HepG2 (cell line): ENCODE measurements around the gene TMEM178A. TPM values are rescaled to one million over a fixed set of nuclear protein-coding genes. Genes with fewer than 3 reads are reported as not detected.

Source experiments
- ATAC-seq: fragments of 200-7000 bp; cut with Tn5 transposase; 3 replicates; pipeline ENCODE4 v1.9.1; 2020; ENCODE audit warnings: mild to moderate bottlenecking, moderate library complexity
- BruUV-seq: library from RNA; stranded (reverse); fragments of 400-500 nt; replicated peaks from 2 replicates; lab custom pipeline; 2021; lab: Mats Ljungman, UMichigan
- CTCF ChIA-PET: fragments of 300-600 bp; formaldehyde crosslinking; extraction: SDS; loops from one replicate; lab custom pipeline; 2021; ENCODE audit warnings: low total read pairs, inconsistent platforms, low intra/inter-chr PET ratio; lab: Yijun Ruan, JAX
- POLR2A ChIA-PET: fragments of 350-600 bp; sonication (Branson Sonifier 250); formaldehyde crosslinking; loops from one replicate; lab custom pipeline; 2020; ENCODE audit warnings: antibody characterized with exemption, inconsistent platforms; lab: Yijun Ruan, JAX
- DNase-seq: peaks from one replicate; pipeline ENCODE4 v3.0.0-alpha.2; 2015; ENCODE audit warnings: low spot score
- FAIRE-seq: peaks from 3 replicates; lab custom pipeline; 2011; peaks lifted over from hg19 to GRCh38; lab: Jason Lieb, UNC
- H2AFZ ChIP-seq: one replicate; pipeline ENCODE4 v1.6.1; 2011; ENCODE audit warnings: low read length, inconsistent platforms
- H3K27ac ChIP-seq: fragments of 300-600 bp; 3 replicates; pipeline ENCODE4 v1.8.0; 2011; ENCODE audit warnings: mixed run types, mild to moderate bottlenecking, mixed read lengths, low read length, inconsistent platforms; ENCODE audit not compliant: insufficient read depth; ENCODE audit errors: extremely low read length
- H3K27me3 ChIP-seq, 2 experiments: fragments of 200-600 bp in 1 of 2; 2 replicates in 1 of 2; 3 replicates in 1 of 2; pipeline versions ENCODE4 v1.6.0 to v1.8.0; 2011; ENCODE audit warnings: low read length in 2 of 2, mild to moderate bottlenecking in 2 of 2, moderate library complexity in 2 of 2, inconsistent platforms in 1 of 2; ENCODE audit not compliant: insufficient read depth in 2 of 2, control insufficient read depth in 1 of 2
- H3K36me3 ChIP-seq, 2 experiments: fragments of 200-600 bp in 1 of 2; replicated peaks in 1 of 2; 2 replicates in 1 of 2; 3 replicates in 1 of 2; pipeline versions ENCODE4 v1.5.1 to v1.8.0; 2011; ENCODE audit warnings: low read length in 2 of 2, inconsistent platforms in 1 of 2; ENCODE audit not compliant: insufficient read depth in 2 of 2, control insufficient read depth in 1 of 2
- H3K4me1 ChIP-seq: 2 replicates; pipeline ENCODE4 v1.5.1; 2012; ENCODE audit warnings: low read length, inconsistent platforms; ENCODE audit not compliant: insufficient read depth
- H3K4me2 ChIP-seq: 2 replicates; pipeline ENCODE4 v1.6.0; 2011; ENCODE audit warnings: low read depth, low read length, inconsistent platforms
- H3K4me3 ChIP-seq, 3 experiments: fragments of 200-600 bp in 1 of 3; sonication (generic), shearing (Covaris generic) in 1 of 3; replicated peaks in 1 of 3; 2 replicates each; pipeline ENCODE4 v1.5.1; 2011 to 2016; ENCODE audit warnings: low read length in 3 of 3, inconsistent platforms in 2 of 3, low read depth in 2 of 3, mild to moderate bottlenecking in 2 of 3, control low read depth in 1 of 3, mixed read lengths in 1 of 3; ENCODE audit not compliant: insufficient read depth in 1 of 3
- H3K79me2 ChIP-seq: one replicate; pipeline ENCODE4 v1.6.1; 2011; ENCODE audit warnings: low read length, inconsistent platforms; ENCODE audit not compliant: insufficient read depth
- H3K9ac ChIP-seq: 2 replicates; pipeline ENCODE4 v1.6.0; 2011; ENCODE audit warnings: mild to moderate bottlenecking, low read depth, low read length, inconsistent platforms; ENCODE audit not compliant: insufficient read depth
- H3K9me3 ChIP-seq: 2 replicates; pipeline ENCODE4 v1.5.1; 2012; ENCODE audit warnings: mild to moderate bottlenecking, low read length
- H4K20me1 ChIP-seq: 2 replicates; pipeline ENCODE4 v1.6.0; 2011; ENCODE audit warnings: inconsistent platforms, mild to moderate bottlenecking, low read length, moderate library complexity; ENCODE audit not compliant: insufficient read depth
- GLI4 ChIP-seq: sonication (generic); formaldehyde crosslinking; IDR thresholded peaks from 2 replicates; pipeline ENCODE4 v1.5.1; 2020; ENCODE audit warnings: missing genetic modification reagents, mild to moderate bottlenecking, moderate library complexity, borderline replicate concordance
- RAD51 ChIP-seq: fragments of 450-650 bp; IDR thresholded peaks from 2 replicates; pipeline ENCODE4 v1.6.1; 2016; ENCODE audit warnings: borderline replicate concordance
- RARG ChIP-seq: sonication (generic); formaldehyde crosslinking; IDR thresholded peaks from 2 replicates; pipeline ENCODE4 v1.4.0; 2020; ENCODE audit warnings: low read depth, mild to moderate bottlenecking, missing genetic modification reagents
- ZNF12 ChIP-seq: sonication (generic); formaldehyde crosslinking; IDR thresholded peaks from 2 replicates; pipeline ENCODE4 v1.5.0; 2020; ENCODE audit warnings: missing genetic modification reagents
- WGBS: methylation state at CpG from one replicate; pipeline ENCODE4 v1.1.6; 2017; ENCODE audit warnings: low lambda C conversion rate; 5-methylcytosine and 5-hydroxymethylcytosine counted together
- in situ Hi-C: cut with HindIII; loops from 2 replicates; pipeline ENCODE4 v1.10.0; 2017; ENCODE audit warnings: low pct_unique_long_range_greater_than_20kb; ENCODE audit not compliant: extremely low pct_ligation_motif_present
- intact Hi-C: fragments of 100-400 bp; cut with micrococcal nuclease; formaldehyde crosslinking; loops from one replicate; pipeline ENCODE4 v1.10.0; 2022; ENCODE audit not compliant: unreplicated experiment
- polyA plus RNA-seq, 8 experiments: library from polyadenylated mRNA; depleted of rRNA in 3 of 8; stranded (reverse) in 7 of 8; unstranded in 1 of 8; fragments of >200 nt; fragmentation: Illumina TruSeq in 4 of 8; extraction: Trizol in 4 of 8; gene quantifications; 2 replicates each; pipeline versions ENCODE4 v1.2.1 to v1.2.3, GENCODE V29; 2011 to 2016; ENCODE audit warnings: low read depth in 4 of 8, missing spikeins in 1 of 8, mixed read lengths in 1 of 8; ENCODE audit not compliant: insufficient read depth in 1 of 8
- total RNA-seq, 5 experiments: library from RNA; depleted of rRNA; stranded (reverse); fragments of >200 nt; fragmentation: Illumina TruSeq; extraction: Trizol; gene quantifications; 2 replicates each; pipeline ENCODE4 v1.2.3, GENCODE V29; 2016; ENCODE audit warnings: low read depth in 1 of 5
- TF ChIP-seq, protein P1 (sequence below), 2 experiments: sonication (generic) in 1 of 2; formaldehyde crosslinking in 1 of 2; IDR thresholded peaks; 2 replicates each; pipeline versions ENCODE4 v1.5.1 to v1.6.1; 2011 to 2020; ENCODE audit warnings: borderline replicate concordance in 1 of 2, low read depth in 1 of 2, low read length in 1 of 2, mild to moderate bottlenecking in 1 of 2, missing genetic modification reagents in 1 of 2, moderate library complexity in 1 of 2
- TF ChIP-seq, protein P2 (sequence below): sonication (generic); formaldehyde crosslinking; IDR thresholded peaks from 2 replicates; pipeline ENCODE4 v1.4.0; 2020; ENCODE audit warnings: low read depth, mild to moderate bottlenecking, missing genetic modification reagents

The TMEM178A gene
- total and polyA plus RNA-seq, 2 of the 13 experiments (the other 11 are each of a cell fraction or from before 2014, with no cell fraction given), result 0.38 to 3.3 TPM

DNA sequence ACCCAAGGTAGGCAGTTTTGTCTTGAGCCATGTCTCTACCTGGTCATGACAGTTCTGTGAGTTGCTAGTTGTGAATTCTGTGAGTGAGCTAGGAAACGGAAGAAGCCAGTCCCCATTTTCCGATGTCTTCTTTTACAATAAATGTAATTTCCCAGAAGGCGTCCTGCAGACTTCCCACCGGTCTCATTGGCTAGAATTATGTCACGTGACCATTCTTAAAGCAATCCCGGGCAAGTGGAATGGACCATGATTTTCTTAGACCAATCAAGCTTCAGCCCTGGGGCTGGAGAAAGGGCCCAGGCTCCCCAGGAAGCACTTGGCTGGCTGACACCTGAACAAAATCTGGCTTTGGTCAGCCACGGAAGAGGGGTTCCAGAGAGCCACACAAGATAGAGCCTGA lies 10.6 kb downstream of the TMEM178A start:
- no peaks in the 10 kb centered on the region for H3K36me3 ChIP-seq
- peaks cover 2 to 25% of the 10 kb centered on the region in 2 experiments; a peak in 4 of 5 replicates for H3K27me3 ChIP-seq
- H3K79me2 ChIP-seq, result no peaks in the 10 kb centered on the region
- no peak overlapping the region for H3K9ac ChIP-seq
- no peak overlapping the region for H3K27ac ChIP-seq
- no peak overlapping the region for H3K4me2 ChIP-seq
- H3K9me3 ChIP-seq, result no peaks in the 10 kb centered on the region
- no peak for TF ChIP-seq GLI4 (CRISPR knock-in tag)
- TF ChIP-seq RARG, result no peak
- TF ChIP-seq, protein P1, sequence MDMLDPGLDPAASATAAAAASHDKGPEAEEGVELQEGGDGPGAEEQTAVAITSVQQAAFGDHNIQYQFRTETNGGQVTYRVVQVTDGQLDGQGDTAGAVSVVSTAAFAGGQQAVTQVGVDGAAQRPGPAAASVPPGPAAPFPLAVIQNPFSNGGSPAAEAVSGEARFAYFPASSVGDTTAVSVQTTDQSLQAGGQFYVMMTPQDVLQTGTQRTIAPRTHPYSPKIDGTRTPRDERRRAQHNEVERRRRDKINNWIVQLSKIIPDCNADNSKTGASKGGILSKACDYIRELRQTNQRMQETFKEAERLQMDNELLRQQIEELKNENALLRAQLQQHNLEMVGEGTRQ (IDR thresholded peaks at IDR 0.05; ENCODE audit: low read depth, low read length), result peak; percentile 60
- TF ChIP-seq, protein P1 (CRISPR knock-in tag; IDR thresholded peaks at IDR 0.05; ENCODE audit: borderline replicate concordance), result no peak
- TF ChIP-seq ZNF12 (CRISPR knock-in tag), result no peak
- peak; percentile 85 for TF ChIP-seq RAD51
- TF ChIP-seq, protein P2, sequence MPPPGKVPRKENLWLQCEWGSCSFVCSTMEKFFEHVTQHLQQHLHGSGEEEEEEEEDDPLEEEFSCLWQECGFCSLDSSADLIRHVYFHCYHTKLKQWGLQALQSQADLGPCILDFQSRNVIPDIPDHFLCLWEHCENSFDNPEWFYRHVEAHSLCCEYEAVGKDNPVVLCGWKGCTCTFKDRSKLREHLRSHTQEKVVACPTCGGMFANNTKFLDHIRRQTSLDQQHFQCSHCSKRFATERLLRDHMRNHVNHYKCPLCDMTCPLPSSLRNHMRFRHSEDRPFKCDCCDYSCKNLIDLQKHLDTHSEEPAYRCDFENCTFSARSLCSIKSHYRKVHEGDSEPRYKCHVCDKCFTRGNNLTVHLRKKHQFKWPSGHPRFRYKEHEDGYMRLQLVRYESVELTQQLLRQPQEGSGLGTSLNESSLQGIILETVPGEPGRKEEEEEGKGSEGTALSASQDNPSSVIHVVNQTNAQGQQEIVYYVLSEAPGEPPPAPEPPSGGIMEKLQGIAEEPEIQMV (CRISPR knock-in tag), result no peak
- in situ Hi-C loops (no loop called here), intact Hi-C loops (no loop called here)
- no peak for ATAC-seq
- no peak for FAIRE-seq
- ChIA-PET CTCF (no interaction called here), POLR2A (no interaction called here)
- BruUV-seq, result no TSS peak
- no peak overlapping the region for H3K4me3 ChIP-seq
- DNase-seq, result no peak
- WGBS, result 53% methylated on average over 7 of the region's 7 CpGs
- H3K4me1 ChIP-seq, result peaks cover 5% of the 10 kb centered on the region; the same call in 1 of the 2 replicates
- H2AFZ ChIP-seq, result no peak overlapping the region
- no peaks in the 10 kb centered on the region for H4K20me1 ChIP-seq
